GM12892 (cell line): ENCODE results near the gene RUFY2.

ENCODE experiments used
- POLR2A ChIP-seq: IDR thresholded peaks from 2 replicates; pipeline ENCODE4 v1.6.1; 2011; ENCODE audit warnings: low read depth, low read length, control low read depth
- POLR2AphosphoS5 ChIP-seq: IDR thresholded peaks from 2 replicates; pipeline ENCODE4 v1.6.1; 2011; ENCODE audit warnings: low read depth, low read length, control low read depth
- TAF1 ChIP-seq: IDR thresholded peaks from 2 replicates; pipeline ENCODE4 v1.6.1; 2011; ENCODE audit warnings: low read depth, mild to moderate bottlenecking, control low read depth, low read length, borderline replicate concordance

DNA sequence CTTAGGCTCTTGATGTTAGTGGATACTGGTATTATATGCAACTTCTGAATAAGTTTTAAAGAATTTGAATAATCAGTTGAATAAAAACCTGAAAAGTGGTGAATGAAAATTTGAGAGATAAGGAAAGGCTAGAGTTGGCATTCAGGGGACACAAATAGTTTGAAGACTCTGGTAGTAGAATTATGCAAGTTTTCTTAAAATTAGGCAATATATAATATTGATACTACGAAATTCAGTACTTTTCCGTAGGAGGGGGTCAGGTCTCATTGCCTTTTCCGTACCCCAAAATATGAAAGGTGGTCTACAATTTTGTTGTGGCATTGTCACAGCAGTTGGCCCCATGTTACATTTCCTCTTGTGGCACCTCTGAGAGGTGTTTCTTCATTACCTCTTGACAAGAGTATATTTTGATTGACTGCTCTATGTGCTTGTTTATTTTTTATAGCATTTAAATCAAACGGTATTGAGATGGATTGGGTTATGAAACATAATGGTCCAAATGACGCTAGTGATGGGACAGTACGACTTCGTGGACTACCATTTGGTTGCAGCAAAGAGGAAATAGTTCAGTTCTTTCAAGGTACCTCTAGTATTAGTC lies 70.2 kb downstream of the RUFY2 start:
- TF ChIP-seq POLR2A (no peak), POLR2AphosphoS5 (no peak), TAF1 (no peak)
